AG08395 (cell line): ENCODE results near the gene SCUBE3.

Experiments
- DNase-seq: peaks from one replicate; pipeline ENCODE4 v3.0.0; 2012; ENCODE audit warnings: mixed read lengths, low spot score

The SCUBE3 gene

GRCh38 chr6:35272005-35272404, 58.2 kb downstream of the SCUBE3 start:
- DNase-seq, result no peak

GRCh38 chr6:35273822-35274559, 60.2 kb downstream of the SCUBE3 start:
- no peak for DNase-seq

- DNase-seq, result no peak
Observed at GRCh38 chr6:35275744-35276260, 62.0 kb downstream of the SCUBE3 start.

GRCh38 chr6:35278708-35279107, 65.0 kb downstream of the SCUBE3 start:
- DNase-seq, result no peak

DNA sequence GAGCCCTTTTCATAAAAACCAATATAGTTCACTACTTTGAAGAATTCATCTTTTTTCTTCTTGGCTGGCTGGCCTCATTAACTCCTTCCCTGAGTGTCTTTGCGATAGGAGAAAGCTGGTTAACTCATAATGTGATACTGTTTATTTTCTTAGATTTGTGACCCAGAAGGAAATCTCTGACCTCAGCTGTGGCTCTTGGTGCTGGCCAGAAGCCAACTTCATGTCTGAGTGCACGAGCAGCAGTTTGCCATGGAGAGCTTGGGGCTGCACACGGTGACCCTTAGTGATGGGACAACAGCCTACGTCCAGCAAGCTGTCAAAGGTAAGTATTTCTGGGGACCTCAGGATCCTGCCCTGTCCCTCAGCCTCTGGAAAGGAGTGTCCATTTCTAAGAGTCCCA, 67.1 kb downstream of the SCUBE3 start:
- DNase-seq, result no peak

- DNase-seq, result no peak
Observed at GRCh38 chr6:35282472-35282871, 68.7 kb downstream of the SCUBE3 start.

DNA sequence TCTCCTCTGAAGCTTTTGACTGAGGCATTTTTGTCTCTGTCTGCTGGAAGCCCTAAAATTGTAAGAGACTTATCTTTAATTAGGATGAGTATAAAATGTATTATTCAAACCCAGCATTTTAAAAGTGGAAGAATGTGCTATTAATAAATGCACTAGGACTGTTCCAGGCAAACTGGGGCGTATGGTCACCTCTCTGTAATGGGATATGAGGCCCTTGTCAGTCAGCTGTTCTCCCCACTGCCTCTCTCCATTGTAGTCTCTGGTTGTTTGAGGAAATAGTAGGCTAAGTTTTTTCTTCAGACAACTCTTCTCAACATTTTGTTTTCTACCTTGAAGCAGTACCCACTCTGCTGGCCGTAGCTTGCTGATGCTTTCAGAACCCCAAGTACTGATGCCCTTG, 69.6 kb downstream of the SCUBE3 start:
- no peak for DNase-seq

DNA sequence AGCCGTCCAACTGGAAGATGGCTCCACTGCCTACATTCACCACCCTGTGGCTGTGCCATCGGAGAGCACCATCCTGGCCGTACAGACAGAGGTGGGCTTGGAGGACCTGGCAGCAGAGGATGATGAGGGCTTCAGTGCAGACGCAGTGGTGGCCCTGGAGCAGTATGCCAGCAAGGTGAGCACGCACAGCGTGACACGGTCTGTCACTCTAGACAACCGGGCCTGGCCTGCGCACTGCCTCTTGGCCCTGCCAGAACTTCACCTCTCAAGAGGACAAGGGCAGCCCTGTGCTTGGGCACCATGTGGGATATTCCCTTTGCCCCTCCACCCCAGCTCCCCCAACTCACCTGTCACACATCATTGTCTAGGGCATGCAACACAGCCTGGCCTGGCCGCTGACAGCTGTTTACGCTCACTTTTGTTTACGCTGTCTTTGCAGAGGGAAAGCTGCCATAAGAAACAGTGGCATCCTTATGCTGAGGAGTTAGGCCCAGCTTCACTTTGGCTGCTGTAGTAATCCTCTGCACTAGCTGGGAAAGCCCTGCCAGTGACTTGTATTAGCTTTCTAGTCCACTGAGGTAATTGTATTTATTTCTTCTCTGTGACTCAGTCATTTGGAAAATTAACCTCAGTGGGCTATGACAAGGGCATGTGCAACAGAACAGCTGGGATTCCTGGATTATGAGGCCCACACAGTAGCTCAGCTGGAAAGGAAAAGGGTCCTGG, 74.1 kb downstream of the SCUBE3 start:
- no peak for DNase-seq

GRCh38 chr6:35288834-35289233, 75.1 kb downstream of the SCUBE3 start:
- DNase-seq, result no peak

GRCh38 chr6:35291491-35291890, 77.7 kb downstream of the SCUBE3 start:
- DNase-seq, result no peak

DNA sequence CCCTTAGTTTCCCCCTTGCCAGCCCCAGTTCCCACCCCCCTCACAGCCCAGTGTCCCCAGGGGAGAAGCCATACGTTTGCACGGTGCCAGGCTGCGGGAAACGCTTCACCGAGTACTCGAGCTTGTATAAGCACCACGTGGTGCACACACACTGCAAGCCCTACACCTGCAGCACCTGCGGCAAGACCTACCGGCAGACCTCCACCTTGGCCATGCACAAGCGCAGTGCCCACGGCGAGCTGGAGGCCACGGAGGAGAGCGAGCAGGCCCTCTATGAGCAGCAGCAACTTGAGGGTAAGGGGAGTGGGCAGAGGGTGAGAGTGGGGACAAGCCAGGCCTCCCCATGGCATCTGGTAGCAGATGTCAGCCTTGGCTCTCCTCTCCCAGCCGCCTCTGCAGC, 78.7 kb downstream of the SCUBE3 start:
- no peak for DNase-seq

DNA sequence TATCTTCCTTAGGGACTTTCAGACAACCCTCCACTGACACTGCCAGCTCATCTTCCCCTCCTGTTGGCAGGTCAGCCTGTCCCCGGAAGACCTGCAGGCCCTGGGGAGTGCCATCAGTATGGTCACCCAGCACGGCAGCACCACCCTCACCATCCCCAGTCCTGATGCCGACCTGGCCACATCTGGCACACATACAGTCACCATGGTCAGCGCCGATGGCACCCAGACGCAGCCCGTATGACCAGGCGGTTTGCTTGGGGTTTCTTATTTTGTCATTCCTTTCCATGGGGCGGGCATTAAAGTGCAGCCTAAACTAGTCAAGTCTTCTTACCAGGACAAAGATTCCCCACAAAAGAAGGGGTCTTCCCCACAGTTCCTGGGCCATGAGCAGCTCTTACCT, 79.9 kb downstream of the SCUBE3 start:
- DNase-seq, result no peak

DNA sequence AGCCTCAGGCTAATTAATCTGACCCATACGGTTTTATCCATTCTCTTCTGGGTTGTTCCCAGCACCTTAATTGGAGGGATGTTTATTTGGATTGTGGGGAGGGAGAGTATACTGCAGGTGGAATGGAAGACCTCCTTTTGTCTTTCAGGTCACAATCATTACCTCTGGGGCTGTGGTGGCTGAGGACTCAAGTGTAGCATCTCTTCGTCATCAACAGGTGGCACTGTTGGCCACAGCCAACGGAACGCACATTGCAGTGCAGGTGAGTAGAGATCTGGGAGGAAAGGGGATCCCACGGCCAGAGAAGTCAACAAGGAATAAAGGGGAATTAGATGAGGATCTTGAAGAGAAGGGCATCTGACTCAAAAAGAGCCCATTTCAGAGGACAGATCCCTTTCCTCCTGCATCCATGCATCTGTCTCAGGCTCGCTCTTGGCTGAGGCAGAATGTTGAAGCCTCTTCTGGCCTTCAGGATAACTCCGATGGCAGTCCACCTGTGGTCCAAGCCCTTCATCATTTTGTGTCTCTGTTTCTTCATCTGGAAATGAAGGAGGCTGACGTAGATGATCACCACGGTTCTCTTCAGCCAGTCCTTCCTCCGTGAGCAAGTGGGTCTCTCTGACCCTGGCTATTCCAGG, 80.7 kb downstream of the SCUBE3 start:
- DNase-seq, result peak; percentile 60

DNA sequence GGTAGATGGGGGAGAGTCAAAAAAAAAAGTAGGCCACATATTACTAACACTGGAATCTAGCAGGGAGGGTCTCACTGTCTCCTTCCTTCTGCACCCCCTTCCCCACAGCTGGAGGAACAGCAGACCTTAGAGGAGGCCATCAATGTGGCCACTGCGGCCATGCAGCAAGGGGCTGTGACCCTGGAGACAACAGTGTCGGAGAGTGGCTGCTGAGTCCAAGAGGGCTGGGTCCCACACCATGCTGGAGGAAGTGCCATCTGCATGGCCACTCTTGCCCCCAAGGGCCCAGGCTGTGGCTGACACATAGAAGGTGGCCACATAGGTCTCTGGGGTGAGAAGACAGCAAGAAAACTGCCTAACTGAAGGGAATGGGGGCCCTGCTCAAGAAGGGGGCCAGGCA, 81.3 kb downstream of the SCUBE3 start:
- DNase-seq, result no peak

- no peak for DNase-seq
Observed at GRCh38 chr6:35295521-35296315, 82.0 kb downstream of the SCUBE3 start.

GRCh38 chr6:35296931-35297600, 83.3 kb downstream of the SCUBE3 start:
- no peak for DNase-seq

DNA sequence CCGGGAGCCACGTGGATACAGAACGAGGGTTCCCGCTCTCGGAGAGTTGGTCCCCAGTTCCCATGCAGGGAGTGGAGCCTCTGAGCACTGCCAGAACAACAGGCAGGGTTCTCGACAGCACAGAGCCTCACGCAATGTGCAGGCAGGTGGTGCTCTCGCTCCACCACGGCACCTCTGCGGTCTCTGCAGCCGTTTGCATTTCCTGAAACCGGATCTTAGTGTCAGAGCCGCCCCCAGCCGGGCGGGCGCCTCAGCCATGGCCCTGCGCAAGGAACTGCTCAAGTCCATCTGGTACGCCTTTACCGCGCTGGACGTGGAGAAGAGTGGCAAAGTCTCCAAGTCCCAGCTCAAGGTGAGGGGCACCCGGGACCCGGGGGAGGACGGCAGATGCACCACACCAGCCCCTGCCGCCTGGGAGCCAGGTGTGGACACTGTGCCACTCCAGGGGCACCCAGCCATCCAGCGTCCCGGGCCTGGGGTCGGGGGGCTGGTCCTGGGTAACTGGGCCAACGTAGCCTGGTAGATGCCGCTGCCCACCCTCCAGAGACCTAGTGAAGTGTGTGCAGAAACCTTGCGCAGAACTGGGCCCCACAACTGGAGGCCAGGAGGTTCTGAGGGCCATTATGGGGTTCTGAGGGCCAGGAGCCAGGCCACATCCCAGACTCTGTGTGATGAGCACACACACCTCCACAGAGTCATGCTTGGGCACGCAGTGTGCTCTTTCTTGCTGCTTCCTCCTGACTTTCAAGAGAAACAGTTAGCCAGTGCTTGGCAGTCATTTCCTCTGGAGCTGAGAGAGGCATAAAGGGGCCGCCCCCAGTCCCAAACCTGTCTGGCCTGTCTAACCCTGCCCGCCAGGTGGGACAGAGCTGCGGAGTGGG, 84.1 kb downstream of the SCUBE3 start, which contains the start of gene DEF6:
Gene DEF6, plus strand, starts transcription at position 218 of the 881 bp plus-strand sequence. Its CDS starts 39 bp downstream, at position 257.
- peak; percentile 81 for DNase-seq

GRCh38 chr6:35298625-35299140, 84.9 kb downstream of the SCUBE3 start:
- DNase-seq, result no peak

DNA sequence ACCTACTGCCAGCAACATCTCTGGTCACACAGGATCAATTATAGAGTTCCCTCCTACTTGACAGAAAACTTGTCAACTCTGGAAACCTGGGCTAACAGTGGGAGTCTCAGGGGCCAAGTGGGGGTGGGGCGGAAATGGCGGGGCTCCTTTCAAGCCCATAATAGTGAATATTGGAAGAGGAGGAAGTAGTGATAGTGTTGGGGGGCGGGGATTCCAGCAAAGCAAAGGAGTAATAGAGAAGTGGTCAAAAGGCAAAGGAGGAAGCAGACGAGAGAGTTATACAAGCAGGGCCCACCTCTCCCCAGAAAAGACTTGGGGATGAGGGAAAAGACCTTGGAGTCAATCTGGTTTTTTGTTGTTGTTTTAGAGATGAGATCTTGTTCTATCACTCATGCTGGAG, 85.9 kb downstream of the SCUBE3 start:
- no peak for DNase-seq

DNA sequence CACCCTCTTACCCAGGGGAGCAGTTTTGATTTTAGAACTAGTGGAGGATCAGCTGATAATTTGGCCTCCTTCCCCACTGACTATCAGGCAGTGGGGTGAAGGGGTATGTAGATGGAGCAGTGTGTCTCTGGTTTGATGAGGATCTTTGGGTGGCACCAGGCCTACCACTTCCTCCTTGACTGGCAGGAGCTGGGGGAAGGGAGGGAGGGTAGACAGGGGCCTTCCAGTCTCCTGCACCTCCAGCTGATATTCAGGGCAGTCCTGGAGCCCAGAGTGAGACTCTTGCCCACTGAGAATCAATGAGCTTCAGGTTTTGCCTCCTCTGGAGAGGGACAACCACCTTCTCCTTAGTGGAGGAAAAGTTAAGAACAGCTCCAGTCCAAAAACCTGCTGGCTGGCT, 87.1 kb downstream of the SCUBE3 start:
- no peak for DNase-seq
